ENCODE data around the gene AMBRA1.

Gene AMBRA1

DNA sequence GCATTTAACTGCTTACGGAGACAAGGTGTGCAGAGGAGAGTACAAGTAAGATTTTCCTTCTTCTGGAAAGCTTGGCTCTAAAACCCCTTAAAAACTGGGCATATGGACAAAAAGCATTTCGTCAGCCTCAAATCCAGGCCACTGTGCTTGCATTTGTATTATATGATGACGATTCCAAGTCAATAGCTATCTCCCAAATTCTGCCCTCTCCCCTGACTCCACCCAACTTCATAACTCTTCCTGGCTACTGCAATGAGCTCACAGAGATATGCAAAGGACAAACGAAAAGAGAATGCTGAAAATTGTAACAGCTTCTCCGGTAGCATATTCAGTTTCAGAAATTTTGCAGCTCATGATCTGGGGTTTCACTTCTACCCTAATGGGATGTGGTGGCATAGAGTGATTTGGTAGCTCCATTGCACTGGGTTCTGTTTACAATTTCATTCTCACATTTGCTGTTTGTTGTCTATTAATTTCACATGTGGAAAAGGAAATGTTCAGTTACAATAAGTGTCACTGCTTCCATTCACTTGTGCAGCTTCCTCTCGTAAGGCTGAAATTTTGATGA lies 156.6 kb downstream of the AMBRA1 start:
- DNase-seq (ENCODE audit: low read depth), result no peak

DNA sequence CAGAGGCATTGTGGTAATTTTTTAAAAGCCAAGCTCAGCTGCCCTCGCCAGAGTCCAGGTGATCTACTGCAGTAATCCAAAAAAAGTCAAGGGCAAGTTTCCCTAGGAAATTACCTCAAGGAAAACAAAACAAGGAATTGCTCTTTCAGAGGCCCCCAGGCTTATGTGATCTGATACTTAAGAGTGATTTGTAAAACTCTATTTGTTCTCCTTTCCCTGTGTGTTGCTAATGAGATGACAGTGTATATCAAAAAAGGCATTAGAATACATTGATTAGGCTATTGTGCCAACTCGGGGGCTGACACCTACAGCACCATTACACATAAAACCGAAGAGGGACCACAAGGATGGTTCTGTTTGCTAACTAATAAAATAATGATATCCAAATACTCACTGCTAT lies 157.7 kb downstream of the AMBRA1 start:
- DNase-seq (ENCODE audit: low read depth), result no peak

DNA sequence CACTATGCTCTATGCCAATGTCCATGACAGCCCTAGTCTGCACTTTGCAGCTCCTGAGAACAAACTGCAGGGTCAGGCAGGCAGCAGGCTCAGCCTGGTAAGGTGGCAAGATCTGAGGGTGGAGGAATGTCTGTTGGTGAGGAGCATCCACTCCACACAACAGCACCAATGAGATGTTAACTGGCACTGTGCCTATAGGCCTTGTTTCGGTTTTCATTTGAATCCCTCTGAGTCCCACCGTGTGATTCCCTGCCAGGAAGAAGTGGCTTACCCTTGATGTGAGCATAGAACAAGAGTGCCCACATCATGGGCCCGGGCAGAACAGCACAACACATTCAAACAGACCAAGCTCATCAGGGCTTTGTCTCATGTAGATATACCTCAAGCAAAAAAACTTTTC lies 158.1 kb downstream of the AMBRA1 start:
- no peak for DNase-seq (ENCODE audit: low read depth)

DNA sequence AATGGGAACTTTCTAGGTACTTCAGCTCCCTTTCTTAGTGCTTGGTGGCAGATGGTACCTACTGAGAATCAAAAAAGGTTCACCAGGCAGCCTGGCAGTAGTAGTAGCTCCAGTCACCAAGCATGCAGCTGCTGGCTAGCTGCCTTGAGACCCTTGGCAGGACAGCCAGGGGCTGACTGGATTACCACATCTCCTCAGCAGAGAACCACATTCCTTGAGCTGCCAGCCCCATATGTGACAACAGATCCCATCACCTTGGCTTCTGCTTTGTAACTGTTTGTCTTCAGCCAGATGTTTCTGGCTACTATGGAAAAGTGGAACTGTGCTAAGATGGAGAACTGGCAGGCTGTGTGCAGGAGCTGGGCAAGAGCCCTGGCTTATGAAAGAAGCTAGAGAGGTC lies 162.6 kb downstream of the AMBRA1 start:
- no peak for DNase-seq (ENCODE audit: low read depth)

DNA sequence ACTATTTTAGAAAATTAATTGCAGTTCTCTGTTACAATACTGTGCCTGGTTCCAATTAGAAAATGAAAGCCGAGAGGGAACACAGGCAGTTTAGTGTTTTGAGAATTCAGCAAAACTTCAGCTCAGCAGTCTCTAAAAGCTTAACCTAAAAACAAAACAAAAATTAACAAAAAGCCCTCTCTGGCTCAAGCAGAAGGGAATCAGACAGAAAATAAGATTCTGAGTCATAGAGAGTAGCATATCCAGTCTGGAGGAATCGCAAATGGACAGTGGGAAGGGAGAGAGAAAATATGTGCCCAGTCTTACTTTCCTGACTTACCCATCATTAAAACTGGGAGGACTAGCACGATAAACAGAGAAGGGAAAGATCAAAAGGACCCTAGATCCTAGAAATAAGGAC lies 164.1 kb downstream of the AMBRA1 start:
- DNase-seq (ENCODE audit: low read depth), result no peak

DNA sequence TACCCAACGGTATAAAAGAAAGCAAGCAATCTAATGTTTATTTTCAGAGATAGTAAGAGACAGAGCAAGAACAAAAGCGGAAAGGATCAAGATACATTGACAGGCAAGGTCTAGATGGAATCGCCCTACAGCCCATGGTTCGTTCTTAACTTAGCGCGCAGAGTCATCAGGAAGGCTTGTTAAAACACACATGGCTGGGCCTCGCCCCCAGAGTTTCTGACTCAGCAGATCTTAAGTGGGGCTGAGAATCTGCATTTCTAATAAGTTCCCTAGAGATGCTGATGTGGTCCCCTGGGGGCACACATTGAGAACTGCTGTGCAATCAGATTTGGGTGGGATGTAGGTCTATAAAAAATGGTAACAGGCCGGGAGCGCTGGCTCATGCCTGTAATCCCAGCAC lies 166.5 kb downstream of the AMBRA1 start:
- no peak for DNase-seq (ENCODE audit: low read depth)

DNA sequence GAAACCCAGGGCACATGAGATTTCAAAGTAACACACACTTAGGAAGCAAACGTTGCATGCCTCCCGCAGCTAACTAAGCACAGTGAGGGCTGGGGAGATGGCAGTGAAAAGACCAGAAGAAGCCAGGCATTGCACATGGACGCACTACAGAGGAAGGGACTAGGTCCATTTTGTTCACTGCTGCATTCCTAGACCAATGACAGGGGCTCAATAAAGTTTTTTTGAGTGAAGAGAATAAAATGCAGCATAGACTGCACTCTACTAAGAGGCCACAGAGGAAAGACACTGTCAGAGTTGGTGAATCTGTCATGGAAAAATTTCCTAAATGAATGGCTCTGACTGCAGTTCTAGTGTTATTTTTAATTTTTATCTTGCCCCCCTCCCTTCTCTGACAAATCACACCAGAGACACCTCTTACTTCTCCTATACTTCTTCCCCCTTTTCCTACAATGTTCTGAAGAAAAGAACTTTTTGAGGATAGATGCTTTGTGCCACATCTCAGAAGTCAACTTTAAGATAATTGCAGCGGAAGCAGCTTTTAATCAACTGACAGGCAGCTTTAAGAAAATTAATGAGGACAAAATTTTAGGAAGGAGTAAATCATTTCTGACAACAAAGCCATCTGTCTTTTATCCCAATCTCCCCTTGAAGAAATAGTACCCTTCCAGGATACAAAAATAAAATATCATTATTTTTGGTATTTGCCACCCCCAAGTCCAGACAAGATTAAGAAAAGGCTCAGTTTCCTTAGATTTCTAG lies 167.4 kb downstream of the AMBRA1 start:
- no peak for DNase-seq (ENCODE audit: low read depth)

DNA sequence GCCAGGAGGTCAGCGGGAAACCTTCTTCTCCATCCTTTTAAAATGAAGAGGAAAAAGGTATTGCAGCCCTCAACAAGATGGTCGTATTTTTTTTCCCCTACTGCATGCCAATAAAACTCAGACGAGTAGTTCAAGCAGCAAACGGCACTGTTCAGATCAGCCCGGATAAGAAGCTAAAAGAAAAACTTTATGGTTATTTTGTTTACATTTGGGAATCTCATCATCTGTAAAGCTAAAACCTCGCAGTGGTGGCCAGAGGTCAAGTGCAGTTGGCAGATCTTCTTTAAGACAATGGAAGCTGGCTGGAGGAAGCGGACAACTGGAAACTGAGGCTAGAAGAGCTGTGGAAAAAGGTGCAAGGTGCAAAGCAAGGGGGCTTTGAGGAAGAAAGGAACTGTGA lies 171.2 kb downstream of the AMBRA1 start:
- no peak for DNase-seq (ENCODE audit: low read depth)

DNA sequence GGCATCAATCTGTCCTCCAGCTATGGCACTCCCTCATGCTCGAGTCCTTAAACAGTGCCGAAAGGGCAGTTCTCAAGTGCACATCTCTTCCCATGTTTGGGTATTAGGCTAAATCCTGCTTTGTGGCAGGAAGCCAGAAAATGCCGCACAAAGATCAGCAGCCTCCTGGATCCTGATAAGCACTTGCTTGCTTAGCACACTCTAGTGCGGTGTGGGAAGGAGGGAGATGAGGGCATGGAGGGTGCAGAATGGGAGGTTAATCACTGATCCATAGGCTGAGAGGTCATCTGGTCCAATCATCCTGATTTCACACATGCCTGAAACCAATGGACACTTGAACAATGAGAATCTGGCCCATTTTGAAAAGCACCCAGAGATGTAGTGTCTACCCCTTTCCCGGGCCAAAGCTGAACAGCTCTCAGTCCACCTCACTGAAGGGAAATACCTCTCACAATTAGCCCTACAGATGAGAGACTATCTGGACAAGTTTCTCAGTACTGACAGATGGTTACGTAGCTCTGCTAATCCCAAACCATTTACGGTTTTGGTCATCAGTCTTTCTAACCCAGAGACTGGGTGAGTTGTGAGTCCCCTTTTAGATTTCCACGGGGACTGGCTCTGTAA lies 172.5 kb downstream of the AMBRA1 start:
- peak; percentile 52 for DNase-seq (ENCODE audit: low read depth)

DNA sequence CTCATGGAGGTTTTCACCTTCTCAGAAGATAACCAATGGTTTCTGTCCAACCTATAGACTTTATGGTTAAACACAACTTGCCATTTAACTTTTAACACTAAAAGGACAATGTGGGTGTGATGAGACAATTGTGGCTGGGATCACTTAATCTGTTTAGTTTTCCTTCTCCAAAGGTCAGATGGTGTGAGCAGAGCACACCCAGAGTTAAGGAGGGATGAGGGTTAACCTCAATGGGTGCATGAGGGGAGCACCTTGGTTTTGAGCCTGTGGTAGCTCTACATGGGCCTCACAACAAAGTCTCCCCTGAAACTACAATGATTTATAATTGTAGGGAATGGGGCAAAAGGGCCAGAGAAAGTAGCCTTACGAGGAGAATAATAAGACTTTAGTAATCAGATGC lies 173.3 kb downstream of the AMBRA1 start:
- DNase-seq (ENCODE audit: low read depth), result no peak

DNA sequence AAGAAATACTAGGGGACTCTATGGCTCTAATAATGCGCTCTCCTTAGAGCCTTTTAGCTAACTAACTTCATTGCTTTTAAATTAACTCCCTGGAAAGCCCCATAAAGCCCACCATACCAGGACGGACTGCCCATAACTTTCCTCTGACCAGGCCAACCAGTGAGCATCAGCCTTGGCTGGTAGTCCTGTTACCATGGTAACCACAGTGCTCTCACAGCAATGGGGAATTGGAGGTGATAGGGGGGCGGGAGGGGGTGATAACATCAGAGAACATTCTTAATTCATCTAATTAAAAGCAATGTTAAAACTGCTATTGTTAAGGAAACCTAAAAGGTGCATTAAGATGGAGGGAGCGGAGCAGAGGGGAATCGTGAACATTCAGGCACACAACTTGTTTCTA lies 175.1 kb downstream of the AMBRA1 start:
- DNase-seq (ENCODE audit: low read depth), result no peak

DNA sequence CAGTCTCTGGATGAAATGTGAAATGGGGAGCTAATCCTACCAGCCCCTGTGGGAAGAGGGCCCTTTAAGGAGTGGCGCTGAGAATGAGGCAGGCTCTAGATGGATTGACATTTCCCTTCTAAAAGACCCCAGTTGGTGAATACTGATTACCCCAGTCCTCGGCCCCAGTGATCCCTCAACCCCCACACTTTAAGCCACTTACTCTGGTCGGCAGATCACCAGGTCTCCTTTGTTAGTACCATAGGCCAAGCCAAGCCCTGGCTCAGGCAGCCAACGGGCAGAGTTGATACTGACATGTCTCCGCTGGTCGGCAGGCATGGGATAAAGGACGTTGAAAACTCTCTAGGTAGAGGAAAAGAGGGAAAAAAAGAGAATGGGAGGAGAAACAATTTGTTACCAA lies 176.1 kb downstream of the AMBRA1 start:
- no peak for DNase-seq (ENCODE audit: low read depth)

DNA sequence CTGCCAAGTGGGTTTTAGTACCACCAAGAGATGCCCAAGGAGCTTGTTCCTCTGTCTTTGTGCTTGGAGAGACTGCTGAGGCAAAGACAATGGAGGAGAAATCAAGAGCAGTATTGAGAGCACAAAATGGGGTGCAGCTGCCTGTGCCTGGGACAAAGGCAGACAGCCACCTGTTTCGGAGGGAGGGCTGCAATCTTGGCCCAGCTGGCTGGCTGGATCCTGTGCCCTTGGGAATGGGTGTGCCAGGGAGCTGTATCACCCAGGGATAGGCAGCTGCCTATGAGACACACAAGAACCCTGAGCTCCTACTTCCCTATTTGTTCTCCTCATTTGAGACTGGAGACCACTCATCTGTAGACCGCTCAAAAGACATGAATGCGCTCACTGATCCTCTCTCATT lies 178.9 kb downstream of the AMBRA1 start:
- DNase-seq (ENCODE audit: low read depth), result no peak

DNA sequence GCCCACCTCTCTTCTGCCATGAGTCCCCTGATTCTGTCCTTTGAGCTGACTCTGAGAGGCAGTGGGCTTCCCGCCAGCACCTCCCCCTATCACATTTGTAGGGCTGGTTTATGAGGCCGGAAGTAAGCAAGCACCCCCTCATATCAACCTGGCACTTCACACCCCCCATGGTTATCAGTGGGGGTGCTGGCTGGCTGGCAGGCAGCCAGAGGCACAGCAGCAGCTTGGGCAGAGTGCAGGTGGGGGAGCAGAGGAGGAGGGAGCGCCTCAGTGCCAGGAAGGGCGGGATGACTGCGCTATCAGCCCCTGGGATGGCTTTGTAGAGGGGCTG lies 179.4 kb downstream of the AMBRA1 start:
- no peak for DNase-seq (ENCODE audit: low read depth)

DNA sequence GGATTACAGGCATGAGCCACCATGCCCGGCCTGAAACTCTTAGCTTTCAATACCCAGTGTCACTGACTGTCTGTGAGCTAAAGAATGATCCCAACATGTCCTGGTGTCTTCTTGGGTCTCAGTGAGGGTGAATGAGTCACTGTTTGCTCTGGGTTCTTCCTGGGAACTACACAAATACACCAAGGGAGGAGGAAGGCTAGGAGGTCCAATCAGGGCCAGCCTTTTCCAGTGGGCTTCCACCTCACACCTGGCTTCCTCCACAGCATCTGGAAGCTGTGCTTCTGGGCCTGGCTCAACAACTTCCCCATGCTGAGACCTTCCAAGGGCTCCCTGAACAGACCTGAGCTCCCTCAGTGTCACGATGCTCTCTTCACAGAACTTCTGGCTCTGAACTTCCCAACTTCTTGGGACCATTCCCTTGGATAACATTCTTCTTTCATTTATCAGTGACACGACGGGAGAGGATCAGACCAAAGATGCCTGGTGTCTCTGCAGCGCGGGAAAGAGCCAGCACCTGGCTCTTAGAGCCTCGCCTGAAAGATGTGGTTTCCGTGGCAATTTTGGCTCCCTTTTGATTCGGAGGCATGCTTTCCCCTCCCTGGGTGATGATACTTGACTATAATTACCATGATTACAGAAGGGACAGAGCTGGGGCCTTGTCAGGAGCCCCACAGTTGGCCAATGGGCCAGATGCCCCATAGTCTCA lies 179.9 kb downstream of the AMBRA1 start:
- no peak for DNase-seq (ENCODE audit: low read depth)

DNA sequence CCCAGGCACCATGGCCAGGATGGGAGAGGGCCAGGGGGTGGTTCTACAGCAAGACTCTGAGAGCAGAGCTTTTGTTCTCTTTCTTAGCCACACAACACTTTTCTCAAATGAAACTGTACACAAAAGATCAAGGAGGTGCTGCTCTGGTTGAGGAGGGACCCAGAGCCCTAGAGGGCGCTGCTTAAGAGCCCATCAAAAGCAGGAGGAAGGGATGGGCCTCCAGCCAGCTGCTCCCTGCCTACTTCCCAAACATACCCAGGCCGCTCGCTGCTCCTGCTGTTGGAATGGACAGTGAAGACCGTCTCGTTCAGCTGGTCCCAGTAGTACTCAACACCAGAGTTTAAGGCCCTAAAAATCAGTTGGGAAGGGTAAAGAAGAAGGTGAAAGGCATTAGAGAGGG lies 183.8 kb downstream of the AMBRA1 start:
- DNase-seq (ENCODE audit: low read depth), result peak; percentile 26

DNA sequence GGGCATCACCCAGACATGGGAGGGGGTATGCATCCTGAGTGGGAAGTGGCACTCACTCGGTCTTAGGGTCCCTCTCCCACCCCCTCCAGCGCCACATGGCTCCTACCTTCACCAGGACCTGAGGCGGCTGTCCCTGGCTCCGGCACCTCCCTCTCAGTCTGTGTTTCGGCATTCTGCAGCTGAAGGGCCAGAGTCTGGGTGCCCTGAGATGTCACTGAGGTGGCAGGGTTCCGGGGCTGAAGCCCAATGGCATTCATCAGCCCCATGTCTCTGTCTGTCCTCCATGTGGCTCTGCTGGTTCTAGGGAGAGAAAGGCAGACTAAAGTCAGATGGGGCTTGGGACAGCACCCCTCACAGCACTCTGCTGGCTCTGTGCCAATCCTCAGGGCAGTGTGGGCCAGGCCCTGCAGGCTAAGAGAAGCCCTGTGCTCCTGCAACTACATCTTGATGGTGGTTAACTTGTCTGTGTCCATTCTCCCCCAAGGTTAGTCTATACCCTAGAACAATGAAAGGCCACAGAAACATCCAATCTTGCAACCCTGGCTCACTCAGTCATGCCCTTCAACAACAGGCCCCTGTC lies 185.3 kb downstream of the AMBRA1 start:
- no peak for DNase-seq (ENCODE audit: low read depth)

DNA sequence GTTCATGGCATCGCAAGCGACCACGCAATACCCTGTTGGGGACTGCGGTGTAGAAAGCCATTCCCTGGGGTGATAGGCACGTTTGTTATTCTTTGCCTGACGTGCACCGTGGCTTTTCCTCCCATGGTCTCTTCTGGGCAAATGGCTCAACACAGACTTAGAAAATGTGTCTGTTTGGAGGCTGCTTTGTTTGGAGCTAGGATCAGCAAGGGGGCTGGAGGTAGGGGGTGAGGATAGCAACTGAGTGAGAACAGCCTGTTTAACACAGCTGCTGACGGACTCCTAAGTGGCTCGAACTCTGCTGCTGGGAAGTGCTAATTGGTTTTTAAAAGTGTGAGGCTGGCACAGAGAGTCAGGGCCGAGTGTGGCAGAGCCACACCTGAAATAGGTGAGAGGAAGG lies 186.2 kb downstream of the AMBRA1 start:
- no peak for DNase-seq (ENCODE audit: low read depth)

DNA sequence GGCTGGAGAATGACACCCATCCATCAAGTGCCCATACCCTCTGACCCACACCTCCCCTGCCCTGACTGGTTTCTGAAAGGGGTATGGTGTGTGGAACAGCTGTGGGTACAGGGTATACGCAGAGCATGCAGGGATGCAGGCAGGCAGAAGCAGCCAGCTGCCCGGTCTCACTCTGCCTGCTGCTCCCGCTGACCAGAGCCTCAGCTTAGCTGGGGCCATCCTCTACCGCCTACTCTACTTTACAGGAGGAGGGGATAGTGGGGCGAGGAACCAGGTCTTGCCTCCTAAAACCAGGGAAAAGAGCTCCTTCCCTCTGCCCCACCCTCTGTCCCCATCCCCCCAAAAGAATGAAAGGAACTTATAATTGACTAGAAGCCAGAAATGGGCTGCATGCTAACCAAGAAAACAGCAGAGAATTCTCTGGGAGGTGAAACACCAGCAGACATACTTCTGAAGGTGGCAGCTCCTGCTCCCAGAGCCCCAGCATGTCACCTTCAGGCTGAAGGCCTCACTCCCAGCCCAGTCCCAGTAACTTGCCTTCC lies 189.3 kb downstream of the AMBRA1 start:
- DNase-seq (ENCODE audit: low read depth), result no peak

DNA sequence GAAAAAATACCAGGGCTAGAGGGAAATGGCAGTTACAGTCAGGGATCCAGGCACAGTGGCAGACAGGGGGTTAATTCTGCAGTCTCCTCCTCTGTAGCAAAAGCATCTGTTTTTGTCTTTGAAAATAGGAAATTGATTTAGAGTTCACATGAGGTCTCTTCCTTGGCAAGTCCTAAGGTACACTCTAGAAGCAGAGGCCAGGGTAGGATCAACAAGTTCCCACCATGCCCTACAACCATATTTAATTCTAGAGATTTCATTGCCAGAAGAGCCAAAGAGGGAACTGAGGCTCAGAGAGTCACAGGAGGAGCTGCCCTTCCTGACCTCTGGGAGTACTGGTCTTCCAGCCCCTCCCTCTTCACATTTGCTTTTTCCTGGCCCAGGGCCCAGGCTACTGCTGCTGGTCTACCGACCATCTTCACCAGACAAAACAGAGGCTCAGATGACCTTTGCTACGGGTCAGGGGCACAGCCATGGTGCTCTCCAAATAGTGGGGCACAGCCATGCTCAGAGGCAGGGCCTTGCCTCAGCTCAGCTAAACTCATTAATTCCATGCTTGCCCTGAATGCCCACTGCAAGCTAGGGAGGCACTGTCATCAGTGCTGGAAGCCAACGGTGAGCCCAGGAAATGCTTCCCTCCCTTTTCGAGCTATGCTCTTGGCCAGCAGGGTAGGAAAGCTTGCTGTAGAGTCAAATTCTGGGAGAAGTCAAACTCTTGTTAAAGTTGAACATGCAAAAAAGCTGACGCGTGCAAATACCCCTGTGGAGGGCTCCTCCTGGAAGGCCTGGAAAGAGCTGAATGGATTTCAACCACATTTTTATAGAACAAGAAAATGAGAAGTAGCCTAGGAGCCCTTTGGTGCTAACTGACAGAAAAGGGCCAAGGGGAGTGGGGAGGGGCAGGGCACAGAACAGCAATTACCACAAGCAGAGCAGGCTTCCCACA lies 190.6 kb downstream of the AMBRA1 start:
- DNase-seq (ENCODE audit: low read depth), result no peak

DNA sequence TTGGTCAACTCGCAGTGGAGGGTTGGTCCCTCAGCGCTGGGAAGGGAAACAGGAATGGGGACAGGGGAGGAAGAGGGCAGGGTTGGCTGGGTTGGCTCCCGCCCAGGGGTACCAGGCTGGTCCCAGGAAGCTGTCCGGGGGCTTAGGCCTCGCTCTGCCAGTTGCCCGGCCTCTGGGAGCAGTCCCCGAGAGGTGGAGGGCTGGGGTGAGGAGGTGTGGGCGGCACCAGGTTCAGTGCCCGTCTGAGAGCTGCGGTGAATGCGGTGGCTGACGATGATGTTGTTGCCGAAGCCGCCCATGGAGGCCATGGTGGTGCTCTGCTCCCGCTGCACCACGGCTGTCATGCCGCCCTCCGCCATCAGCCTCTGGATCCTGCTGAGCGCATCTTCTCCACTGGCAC lies 196.3 kb downstream of the AMBRA1 start:
- DNase-seq (ENCODE audit: low read depth), result no peak

Measured in amniotic epithelial cell (primary cell).